Endothelial cell (in vitro differentiated cells): ENCODE measurements around the gene SAMM50. TPM values are rescaled to one million over a fixed set of nuclear protein-coding genes. Genes with fewer than 3 reads are reported as not detected.

Experiments
- DNase-seq: peaks from one replicate; pipeline ENCODE4 v3.0.0; 2021; ENCODE audit warnings: low spot score
- H3K27ac Mint-ChIP-seq: one replicate; pipeline ENCODE4 v1.8.0; 2021; ENCODE audit warnings: mixed read lengths, inconsistent platforms; ENCODE audit not compliant: unreplicated experiment
- H3K27me3 Mint-ChIP-seq: one replicate; pipeline ENCODE4 v1.8.0; 2021; ENCODE audit warnings: mild to moderate bottlenecking, moderate library complexity, mixed read lengths, inconsistent platforms; ENCODE audit not compliant: unreplicated experiment
- H3K36me3 Mint-ChIP-seq: one replicate; pipeline ENCODE4 v1.8.0; 2021; ENCODE audit warnings: mild to moderate bottlenecking, low read depth, mixed read lengths, inconsistent platforms; ENCODE audit not compliant: unreplicated experiment
- H3K4me1 Mint-ChIP-seq: one replicate; pipeline ENCODE4 v1.8.0; 2021; ENCODE audit warnings: mild to moderate bottlenecking, mixed read lengths, inconsistent platforms; ENCODE audit not compliant: unreplicated experiment
- H3K4me3 Mint-ChIP-seq: one replicate; pipeline ENCODE4 v1.8.0; 2021; ENCODE audit warnings: mild to moderate bottlenecking, mixed read lengths, inconsistent platforms; ENCODE audit not compliant: unreplicated experiment
- H3K9me3 Mint-ChIP-seq: one replicate; pipeline ENCODE4 v1.8.0; 2021; ENCODE audit warnings: mixed read lengths, inconsistent platforms; ENCODE audit not compliant: unreplicated experiment
- total RNA-seq: library from RNA; stranded (reverse); fragmentation: NEBNext Ultra II Directional; extraction: Animal tissue kit (Norgen Biotek cat#: 25700); gene quantifications from one replicate; pipeline ENCODE4 v1.2.1, GENCODE V29; 2021; ENCODE audit not compliant: unreplicated experiment
- TF ChIP-seq, protein P1 (sequence below): fragments of 200-600 bp; sonication (generic); IDR thresholded peaks from one replicate; pipeline ENCODE4 v1.5.0; 2021; ENCODE audit warnings: antibody characterized with exemption; ENCODE audit not compliant: unreplicated experiment

The SAMM50 gene
- total RNA-seq, 1 donor from 2014 or later: 81.6 TPM

DNA sequence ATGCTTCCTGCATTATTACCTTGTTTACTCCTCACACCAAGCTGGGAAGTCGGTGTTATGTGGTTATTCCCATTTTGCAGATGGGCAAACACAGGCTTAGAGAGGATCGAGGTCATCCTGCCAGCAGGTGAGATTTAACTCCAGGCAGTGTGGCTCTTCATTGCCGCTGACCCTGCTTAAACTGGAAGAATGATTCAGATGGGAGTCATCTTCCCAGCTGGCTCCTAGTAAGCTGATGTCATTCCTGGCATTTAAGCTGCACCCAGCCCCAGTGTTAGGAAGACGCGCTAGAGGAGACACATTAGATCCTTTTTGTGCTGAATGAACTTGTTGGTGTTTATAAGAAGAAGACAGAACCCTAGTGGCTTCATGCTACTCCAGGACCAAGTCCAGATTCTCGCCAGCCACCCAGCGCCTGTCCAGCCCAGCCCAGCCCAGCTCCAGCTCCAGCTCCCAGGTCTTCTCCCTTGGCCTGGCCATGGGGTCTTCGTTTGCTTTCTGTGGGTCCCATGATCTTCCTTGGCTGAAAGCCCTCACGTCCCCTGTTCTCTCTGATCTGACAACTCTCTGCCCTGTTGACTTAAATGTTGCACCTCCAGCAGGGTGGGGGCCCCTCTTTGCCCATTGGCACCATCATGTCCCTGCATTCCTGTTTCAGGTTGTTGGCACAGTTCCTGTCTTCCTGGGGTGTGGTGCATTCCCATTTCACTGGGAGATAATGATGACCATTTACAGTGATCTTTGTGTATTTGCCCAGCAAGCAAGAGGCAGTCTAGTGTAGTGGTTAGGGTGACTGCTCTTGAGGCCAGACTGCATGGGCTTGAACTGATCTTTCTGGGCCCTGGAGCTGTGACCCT is 82.5 kb downstream of the SAMM50 start:
- H3K27me3 Mint-ChIP-seq: no peaks in the 10 kb centered on the region
- H3K4me1 Mint-ChIP-seq: peaks cover 4% of the 10 kb centered on the region
- H3K27ac Mint-ChIP-seq: no peak overlapping the region
- H3K36me3 Mint-ChIP-seq: peaks cover 3% of the 10 kb centered on the region
- no peak overlapping the region for H3K4me3 Mint-ChIP-seq
- DNase-seq: no peak
- TF ChIP-seq, protein P1, sequence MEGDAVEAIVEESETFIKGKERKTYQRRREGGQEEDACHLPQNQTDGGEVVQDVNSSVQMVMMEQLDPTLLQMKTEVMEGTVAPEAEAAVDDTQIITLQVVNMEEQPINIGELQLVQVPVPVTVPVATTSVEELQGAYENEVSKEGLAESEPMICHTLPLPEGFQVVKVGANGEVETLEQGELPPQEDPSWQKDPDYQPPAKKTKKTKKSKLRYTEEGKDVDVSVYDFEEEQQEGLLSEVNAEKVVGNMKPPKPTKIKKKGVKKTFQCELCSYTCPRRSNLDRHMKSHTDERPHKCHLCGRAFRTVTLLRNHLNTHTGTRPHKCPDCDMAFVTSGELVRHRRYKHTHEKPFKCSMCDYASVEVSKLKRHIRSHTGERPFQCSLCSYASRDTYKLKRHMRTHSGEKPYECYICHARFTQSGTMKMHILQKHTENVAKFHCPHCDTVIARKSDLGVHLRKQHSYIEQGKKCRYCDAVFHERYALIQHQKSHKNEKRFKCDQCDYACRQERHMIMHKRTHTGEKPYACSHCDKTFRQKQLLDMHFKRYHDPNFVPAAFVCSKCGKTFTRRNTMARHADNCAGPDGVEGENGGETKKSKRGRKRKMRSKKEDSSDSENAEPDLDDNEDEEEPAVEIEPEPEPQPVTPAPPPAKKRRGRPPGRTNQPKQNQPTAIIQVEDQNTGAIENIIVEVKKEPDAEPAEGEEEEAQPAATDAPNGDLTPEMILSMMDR: no peak
- H3K9me3 Mint-ChIP-seq: no peaks in the 10 kb centered on the region

DNA sequence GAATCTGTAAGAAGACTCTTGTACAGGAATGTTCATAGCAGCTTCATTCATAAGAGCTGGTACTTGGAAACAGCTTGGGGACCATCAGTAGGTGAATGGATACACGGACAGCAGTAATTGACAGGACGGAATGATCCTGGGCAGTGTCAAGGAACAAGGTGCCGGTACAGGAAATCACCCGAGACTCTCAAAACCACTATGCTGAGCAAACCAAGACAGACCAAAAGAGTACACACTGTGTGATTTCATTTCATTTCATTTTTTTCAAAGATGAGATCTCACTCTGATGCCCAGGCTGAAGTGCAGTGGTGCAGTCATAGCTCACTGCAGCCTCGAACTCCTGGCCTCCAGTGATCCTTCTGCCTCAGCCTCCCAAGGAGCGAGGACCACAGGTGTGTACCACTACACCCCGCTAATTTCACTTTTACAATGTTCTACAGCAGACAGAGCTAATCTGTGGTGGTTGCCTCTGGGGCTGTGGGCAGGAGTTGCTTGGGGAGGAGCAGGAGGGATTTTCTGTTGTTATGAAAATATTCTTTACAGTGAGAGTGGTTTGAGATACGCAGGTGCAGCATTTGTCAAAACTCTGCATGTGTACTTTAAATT is 84.4 kb downstream of the SAMM50 start:
- H3K36me3 Mint-ChIP-seq: peaks cover 3% of the 10 kb centered on the region
- TF ChIP-seq, protein P1: no peak
- H3K9me3 Mint-ChIP-seq: no peaks in the 10 kb centered on the region
- H3K27ac Mint-ChIP-seq: no peak overlapping the region
- H3K4me1 Mint-ChIP-seq: peaks cover 4% of the 10 kb centered on the region
- no peak for DNase-seq
- no peaks in the 10 kb centered on the region for H3K27me3 Mint-ChIP-seq
- no peak overlapping the region for H3K4me3 Mint-ChIP-seq

DNA sequence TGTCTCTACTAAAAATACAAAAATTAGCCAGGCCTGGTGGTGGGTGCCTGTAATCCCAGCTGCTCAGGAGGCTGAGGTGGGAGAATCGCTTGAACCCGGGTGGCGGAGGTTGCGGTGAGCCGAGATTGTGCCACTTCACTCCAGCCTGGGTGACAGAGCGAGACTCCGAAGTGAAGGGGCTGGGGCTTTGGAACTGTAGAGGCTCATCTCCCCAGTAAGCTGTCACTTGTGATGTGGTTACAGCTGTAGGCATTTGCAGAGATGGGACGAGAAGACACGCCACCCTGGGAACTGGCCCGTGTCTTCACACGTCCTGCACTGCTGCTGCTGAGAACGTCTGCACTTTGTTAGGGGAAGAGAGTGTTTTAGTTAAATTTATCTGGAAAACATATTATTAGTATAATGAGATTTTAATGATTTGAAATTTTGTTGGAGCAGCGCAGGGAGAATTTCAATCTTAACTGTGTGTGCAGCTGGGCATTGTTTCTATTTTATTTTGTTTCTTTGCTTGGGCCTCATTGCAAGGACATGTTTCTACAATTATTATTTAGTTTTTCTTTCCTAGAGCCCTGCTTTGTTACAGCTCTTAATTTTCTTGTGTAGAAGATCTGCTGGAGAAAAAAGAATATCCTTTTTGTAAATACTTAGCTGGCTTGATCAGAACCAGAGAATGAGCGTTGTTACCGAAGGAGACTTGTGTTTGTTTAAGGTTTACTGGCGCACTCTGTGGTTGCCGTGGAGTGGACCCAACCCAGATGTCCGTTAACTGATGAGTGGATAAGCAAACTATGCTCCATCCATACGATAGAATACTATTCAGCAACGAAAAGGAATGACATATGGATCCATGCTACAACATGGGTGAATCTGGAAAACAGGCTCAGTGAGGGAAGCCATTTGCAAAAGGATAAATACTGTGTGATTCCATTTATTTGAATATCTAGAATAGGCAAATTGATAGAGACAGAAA is 87.3 kb downstream of the SAMM50 start:
- H3K9me3 Mint-ChIP-seq: no peaks in the 10 kb centered on the region
- H3K4me1 Mint-ChIP-seq: peaks cover 7% of the 10 kb centered on the region
- no peaks in the 10 kb centered on the region for H3K27me3 Mint-ChIP-seq
- no peak overlapping the region for H3K4me3 Mint-ChIP-seq
- no peak for DNase-seq
- TF ChIP-seq, protein P1: no peak
- H3K27ac Mint-ChIP-seq: no peak overlapping the region
- peaks cover 10% of the 10 kb centered on the region for H3K36me3 Mint-ChIP-seq

DNA sequence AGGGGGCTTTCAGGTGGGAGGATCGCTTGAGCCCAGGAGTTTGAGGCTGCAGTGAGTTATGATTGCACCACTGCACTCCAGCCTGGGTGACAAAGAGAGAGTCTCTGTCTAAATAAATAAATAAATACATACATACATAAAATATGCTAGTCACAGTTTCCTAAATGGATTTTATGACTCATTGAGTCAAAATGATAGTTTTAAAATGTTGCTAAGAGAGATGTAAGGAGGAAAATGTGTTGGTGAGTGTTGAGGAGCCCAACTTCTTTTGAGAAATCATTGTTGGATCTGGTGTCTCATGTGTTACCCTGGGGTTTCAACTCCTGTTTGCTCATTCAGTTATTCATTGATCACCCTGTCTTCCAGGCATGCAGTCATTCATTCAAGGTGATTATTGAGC is 89.9 kb downstream of the SAMM50 start:
- Mint-ChIP-seq H3K36me3 (peaks cover 10% of the 10 kb centered on the region), H3K9me3 (no peaks in the 10 kb centered on the region), H3K27me3 (peaks cover 2% of the 10 kb centered on the region), H3K4me1 (peaks cover 18% of the 10 kb centered on the region), H3K4me3 (no peak overlapping the region), H3K27ac (no peak overlapping the region)
- DNase-seq: no peak
- TF ChIP-seq, protein P1: no peak

Other genes with a start within 250 kb of the SAMM50 start
- 0.69 TPM for gene EFCAB6, start 143.1 kb upstream of the SAMM50 start, total RNA-seq
- 16.5 TPM for gene SULT4A1, start 92.9 kb upstream of the SAMM50 start, total RNA-seq
- gene PNPLA5, start 63.4 kb upstream of the SAMM50 start, total RNA-seq: not detected
- 18.3 TPM for gene PNPLA3, start 31.6 kb upstream of the SAMM50 start, total RNA-seq
- gene PARVB, start 68.9 kb downstream of the SAMM50 start, total RNA-seq: 105 TPM
- gene PARVG, start 225.5 kb downstream of the SAMM50 start, total RNA-seq: 0.90 TPM